ENCODE results near the gene DGKD.

Gene DGKD

GRCh38 chr2:233414777-233415570 lies 60.7 kb downstream of the DGKD start:
- no peak overlapping the region for H3K4me3 ChIP-seq (ENCODE audit: low read length)
- TF ChIP-seq CTCF (conservative IDR thresholded peaks at IDR 0.05; ENCODE audit: low read depth, low read length): no peak
- no peak for DNase-seq (ENCODE audit: low read depth)

GRCh38 chr2:233416199-233416598 lies 61.9 kb downstream of the DGKD start:
- no peak overlapping the region for H3K4me3 ChIP-seq (ENCODE audit: low read length)
- TF ChIP-seq CTCF (conservative IDR thresholded peaks at IDR 0.05; ENCODE audit: low read depth, low read length): no peak
- no peak for DNase-seq (ENCODE audit: low read depth)

- no peak overlapping the region for H3K4me3 ChIP-seq (ENCODE audit: low read length)
- peak; percentile 17 for TF ChIP-seq CTCF (conservative IDR thresholded peaks at IDR 0.05; ENCODE audit: low read depth, low read length)
- no peak for DNase-seq (ENCODE audit: low read depth)
Observed at GRCh38 chr2:233416706-233417105, 62.4 kb downstream of the DGKD start.

GRCh38 chr2:233417282-233417681 lies 63.0 kb downstream of the DGKD start:
- TF ChIP-seq CTCF (conservative IDR thresholded peaks at IDR 0.05; ENCODE audit: low read depth, low read length): no peak
- DNase-seq (ENCODE audit: low read depth): no peak
- H3K4me3 ChIP-seq (ENCODE audit: low read length): no peak overlapping the region

GRCh38 chr2:233418052-233418760 lies 63.9 kb downstream of the DGKD start:
- H3K4me3 ChIP-seq (ENCODE audit: low read length): no peak overlapping the region
- DNase-seq (ENCODE audit: low read depth): no peak
- TF ChIP-seq CTCF (conservative IDR thresholded peaks at IDR 0.05; ENCODE audit: low read depth, low read length): no peak

GRCh38 chr2:233418761-233419546 lies 64.7 kb downstream of the DGKD start:
- no peak for DNase-seq (ENCODE audit: low read depth)
- TF ChIP-seq CTCF (conservative IDR thresholded peaks at IDR 0.05; ENCODE audit: low read depth, low read length): no peak
- H3K4me3 ChIP-seq (ENCODE audit: low read length): no peak overlapping the region
